GM21360 (cell line): Measurements from ENCODE around the gene DNER.
"Not testable (repeated sequence)": the region's sequence is repeated elsewhere in the genome, so short reads cannot be mapped to it uniquely, and the experiment has no call there.

Source experiments
- ATAC-seq: cut with Tn5 transposase; IDR thresholded peaks from one replicate; pipeline ENCODE4 v1.9.1; 2021; ENCODE audit warnings: mild to moderate bottlenecking, moderate library complexity; ENCODE audit not compliant: unreplicated experiment

Gene DNER

GRCh38 chr2:229410264-229410663 is 304.1 kb downstream of the DNER start:
- ATAC-seq, result no peak

- no peak for ATAC-seq
These were observed 304.6 kb downstream of the DNER start for GRCh38 chr2:229409751-229410181.

GRCh38 chr2:229408962-229409361 is 305.4 kb downstream of the DNER start:
- ATAC-seq, result no peak

GRCh38 chr2:229408356-229408755 is 306.0 kb downstream of the DNER start:
- ATAC-seq, result no peak

DNA sequence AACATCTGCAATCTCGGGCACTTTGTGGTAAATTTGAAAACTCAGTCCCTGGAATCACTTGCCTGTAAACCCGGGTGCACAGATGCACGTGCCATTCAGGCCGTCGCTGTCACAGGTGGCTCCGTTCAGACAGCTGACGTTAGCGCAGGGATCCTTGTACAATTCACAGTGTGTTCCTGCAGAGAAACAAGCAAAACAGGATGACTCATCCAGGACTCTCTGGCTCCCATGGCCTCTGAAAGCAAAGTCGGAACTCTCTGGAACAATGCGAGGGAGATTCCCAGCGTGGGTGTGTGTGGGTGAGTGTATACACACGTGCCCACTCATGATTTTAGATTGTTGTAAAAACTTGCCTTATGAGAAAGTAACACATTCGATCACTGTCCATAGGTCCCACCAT is 307.2 kb downstream of the DNER start:
- ATAC-seq, result no peak

GRCh38 chr2:229405796-229406195 is 308.6 kb downstream of the DNER start:
- ATAC-seq, result no peak

DNA sequence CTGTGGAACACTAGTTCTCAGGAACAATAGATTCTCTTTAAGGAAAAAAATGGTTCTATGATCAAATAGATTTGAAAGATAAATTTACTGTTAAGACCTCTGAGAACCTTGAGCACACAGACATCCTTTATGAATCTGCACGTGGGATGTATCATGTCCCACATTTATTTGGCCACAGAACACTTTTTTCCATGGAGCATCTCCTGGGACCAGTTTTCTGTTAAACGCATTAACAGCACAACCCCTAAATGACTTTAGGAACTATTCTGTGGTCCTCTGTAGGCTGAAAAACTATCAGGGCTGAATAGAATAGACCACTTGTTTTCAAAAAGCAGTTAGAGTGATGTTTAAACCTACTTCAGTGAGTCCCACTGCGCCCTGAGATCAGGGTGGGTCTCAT is 311.1 kb downstream of the DNER start:
- ATAC-seq, result no peak

DNA sequence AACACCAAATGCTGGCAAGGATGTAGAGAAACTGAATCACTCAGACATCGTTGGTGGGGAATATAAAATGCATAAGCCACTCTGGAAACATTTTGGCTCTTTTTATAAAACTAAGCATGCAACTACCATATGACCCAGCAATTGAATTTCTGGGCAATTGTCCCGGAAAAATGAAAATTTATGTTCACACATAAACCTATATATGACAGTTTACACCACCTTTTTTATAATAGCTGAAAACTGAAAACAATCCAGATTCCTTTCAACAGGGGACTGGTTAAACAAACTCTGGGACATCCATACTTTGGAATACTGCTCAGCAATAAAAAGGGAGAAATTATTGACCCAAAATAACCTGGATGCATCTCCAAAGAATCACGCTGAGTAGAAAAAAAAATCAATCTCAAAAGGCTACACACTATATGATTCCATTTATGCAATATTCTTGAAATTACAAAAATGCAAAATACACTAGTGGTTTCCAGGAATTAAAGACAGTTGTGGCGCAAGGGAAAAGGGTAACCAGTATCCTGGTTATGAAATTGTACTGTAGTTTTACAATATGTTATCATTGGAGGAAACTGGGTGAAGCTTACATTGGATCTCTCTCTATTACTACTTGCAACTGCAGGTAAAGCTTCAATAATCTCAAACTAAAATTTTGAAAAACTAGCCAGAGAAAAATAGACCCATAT is 313.0 kb downstream of the DNER start:
- no peak for ATAC-seq

- no peak for ATAC-seq
These were observed 320.4 kb downstream of the DNER start for GRCh38 chr2:229393926-229394325.

DNA sequence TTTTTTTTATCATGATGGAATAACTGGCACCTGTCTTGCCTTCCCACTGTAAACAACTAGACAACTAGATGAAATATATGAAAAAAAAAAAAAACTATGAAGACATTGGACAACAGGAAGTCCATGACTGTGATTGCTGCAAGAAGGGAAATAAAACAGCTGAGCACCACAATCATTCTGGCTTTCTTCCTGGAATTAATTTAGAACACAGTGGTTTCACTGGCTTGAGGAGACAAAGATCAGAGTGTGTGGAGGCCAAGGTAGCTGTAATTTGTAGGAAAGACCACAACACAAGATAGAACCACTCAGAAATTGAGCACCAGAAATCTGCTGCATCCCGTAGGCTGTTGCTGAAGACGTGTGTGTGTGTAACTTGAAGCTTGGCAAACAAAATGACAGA is 322.2 kb downstream of the DNER start:
- ATAC-seq, result no peak

- no peak for ATAC-seq
These were observed 325.6 kb downstream of the DNER start for GRCh38 chr2:229388731-229389130.

DNA sequence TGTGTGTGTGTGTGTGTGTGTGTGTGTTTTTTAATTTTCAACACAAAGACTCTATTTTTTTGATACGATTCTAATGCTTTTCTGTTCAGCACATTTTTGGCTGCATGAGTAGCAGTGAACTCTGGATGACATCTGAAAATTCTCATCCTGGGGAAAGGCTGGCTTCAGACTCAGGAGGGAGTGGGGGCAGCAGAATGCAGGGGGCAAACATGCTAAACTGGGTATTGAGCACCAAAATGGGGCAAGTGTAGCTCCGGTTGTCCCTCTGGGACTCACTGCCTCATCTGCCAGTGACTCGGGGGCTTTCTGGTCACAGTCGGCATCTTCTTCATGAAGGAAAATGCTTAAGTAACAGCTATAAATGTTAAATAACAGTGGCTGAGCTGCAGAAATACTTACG is 326.5 kb downstream of the DNER start:
- no peak for ATAC-seq

- no peak for ATAC-seq
These were observed 334.2 kb downstream of the DNER start for GRCh38 chr2:229380101-229380625.

GRCh38 chr2:229378386-229378785 is 336.0 kb downstream of the DNER start:
- no peak for ATAC-seq

- ATAC-seq, result no peak
These were observed 337.5 kb downstream of the DNER start for GRCh38 chr2:229376866-229377265.

DNA sequence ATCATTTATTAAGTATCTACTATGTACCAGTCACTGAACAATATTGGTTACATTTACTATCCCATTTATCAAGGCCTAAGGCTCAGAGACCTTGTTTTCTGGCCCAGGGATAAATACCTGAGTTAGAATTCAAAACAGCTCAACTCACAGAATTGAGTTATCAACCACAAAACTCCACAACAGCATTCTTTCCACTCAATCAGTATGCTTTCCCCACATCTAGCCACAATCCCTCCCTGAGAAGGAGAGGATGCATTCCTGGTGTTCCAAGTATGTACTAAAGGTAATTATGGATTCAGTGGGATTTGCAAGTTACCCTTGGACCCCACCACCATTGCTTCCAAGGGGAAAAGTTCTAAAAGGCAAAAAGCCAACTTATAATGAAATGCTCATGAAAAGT is 339.1 kb downstream of the DNER start:
- ATAC-seq, result no peak

DNA sequence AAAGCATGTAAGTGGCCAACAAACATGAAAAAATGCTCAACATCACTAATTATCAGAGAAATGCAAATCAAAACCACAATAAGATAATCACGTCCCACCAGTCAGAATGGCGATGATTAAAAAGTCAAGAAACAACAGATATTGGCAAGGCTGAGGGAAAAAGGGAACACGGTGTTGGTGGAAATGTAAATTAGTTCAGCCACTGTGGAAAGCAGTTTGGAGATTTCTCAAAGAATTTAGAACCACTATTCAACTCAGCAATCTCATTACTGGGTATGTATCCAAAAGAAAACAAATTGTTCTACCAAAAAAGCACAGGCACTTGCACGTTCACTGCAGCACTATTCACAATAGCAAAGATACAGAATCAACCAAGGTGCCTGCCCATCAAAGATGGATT is 341.0 kb downstream of the DNER start:
- ATAC-seq, result not testable (repeated sequence)

- ATAC-seq, result no peak
These were observed 342.1 kb downstream of the DNER start for GRCh38 chr2:229372207-229372606.

DNA sequence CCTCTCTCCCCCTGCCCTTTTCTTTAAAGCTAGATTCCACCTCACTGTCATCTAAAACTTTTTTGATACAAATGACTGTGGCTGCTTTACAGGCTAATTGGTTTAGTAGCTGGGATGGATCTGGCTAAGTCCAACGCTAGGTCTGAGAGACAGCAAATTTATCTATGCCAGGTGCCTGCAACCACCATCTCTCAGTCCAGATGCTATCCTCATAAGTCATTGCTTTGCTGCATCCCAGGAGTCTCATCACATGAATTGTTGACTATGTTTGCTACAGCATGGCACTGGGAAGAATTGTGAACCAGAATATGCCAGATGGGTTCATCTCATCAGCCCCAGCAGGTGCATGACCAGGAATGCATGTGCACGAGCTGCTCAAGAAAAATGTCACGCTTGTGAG is 343.3 kb downstream of the DNER start:
- no peak for ATAC-seq

DNA sequence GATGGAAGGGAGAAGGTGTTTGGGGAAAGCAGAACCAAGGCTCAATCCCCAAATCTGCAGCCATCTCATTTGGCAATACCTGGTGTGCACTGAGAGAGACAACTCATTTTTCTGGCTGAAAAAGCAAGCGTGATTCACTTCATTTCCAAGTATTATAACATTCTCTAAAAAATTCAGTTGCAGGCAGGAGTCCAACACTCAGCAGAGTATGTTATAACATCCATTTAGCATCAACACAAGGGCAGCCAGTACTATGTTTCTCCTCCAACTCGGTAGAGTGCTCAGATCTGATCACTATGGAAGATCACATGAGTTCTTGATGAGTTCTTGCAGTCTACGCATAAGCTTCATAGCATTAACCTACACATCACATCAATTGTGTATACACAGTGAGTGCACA is 343.8 kb downstream of the DNER start:
- no peak for ATAC-seq

GRCh38 chr2:229363185-229363814 is 351.1 kb downstream of the DNER start:
- ATAC-seq, result no peak

GRCh38 chr2:229350883-229351282 is 363.5 kb downstream of the DNER start:
- no peak for ATAC-seq
